ENCODE measurements around the gene SCN9A. TPM values are rescaled to one million over a fixed set of nuclear protein-coding genes. Genes with fewer than 3 reads are reported as not detected.

Gene SCN9A
- total and polyA plus RNA-seq, 3 experiments from 2014 or later = not detected

DNA sequence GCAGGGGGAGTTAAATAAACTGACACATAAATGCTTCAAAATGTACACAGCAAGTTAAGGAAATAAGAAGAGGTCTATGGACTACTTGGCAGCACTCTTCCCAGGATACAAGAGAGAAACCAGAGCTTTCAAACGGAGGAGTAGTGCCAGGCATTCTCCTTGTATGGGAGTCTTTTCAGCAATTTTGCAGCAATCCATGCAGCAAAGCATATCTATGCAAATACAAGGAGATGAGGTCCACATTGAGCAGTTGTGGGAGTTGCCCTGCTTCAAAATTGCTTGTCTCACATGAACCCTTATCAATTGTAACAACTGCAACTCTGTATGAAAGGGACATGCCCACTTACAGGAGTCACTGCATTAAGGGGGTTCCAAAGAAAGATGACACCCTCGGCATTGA, 37.8 kb downstream of the SCN9A start:
- Histone ChIP-seq H3K36me3 (ENCODE audit: insufficient read depth, low read length) (no peaks in the 10 kb centered on the region), H3K9me3 (ENCODE audit: low read length) (no peaks in the 10 kb centered on the region), H3K27ac (ENCODE audit: low read depth, low read length) (no peak overlapping the region), H3K4me1 (ENCODE audit: insufficient read depth, low read length) (no peaks in the 10 kb centered on the region), H3K27me3 (ENCODE audit: insufficient read depth, low read length, poor library complexity, severe bottlenecking) (no peaks in the 10 kb centered on the region), H3K4me3 (ENCODE audit: low read length) (no peak overlapping the region)
- POLR2A ChIA-PET = no interaction called here
- H3K36me3 Mint-ChIP-seq = no peaks in the 10 kb centered on the region
- H3K27me3 Mint-ChIP-seq = no peaks in the 10 kb centered on the region
- DNase-seq = no peak
- no peak overlapping the region for H3K4me3 Mint-ChIP-seq
- H3K27ac Mint-ChIP-seq = no peak overlapping the region
- no peaks in the 10 kb centered on the region for H3K4me1 Mint-ChIP-seq
- CTCF ChIA-PET = no interaction called here
- peaks cover 0 to 4% (median 0%) of the 10 kb centered on the region in 5 donors for H3K9me3 Mint-ChIP-seq

DNA sequence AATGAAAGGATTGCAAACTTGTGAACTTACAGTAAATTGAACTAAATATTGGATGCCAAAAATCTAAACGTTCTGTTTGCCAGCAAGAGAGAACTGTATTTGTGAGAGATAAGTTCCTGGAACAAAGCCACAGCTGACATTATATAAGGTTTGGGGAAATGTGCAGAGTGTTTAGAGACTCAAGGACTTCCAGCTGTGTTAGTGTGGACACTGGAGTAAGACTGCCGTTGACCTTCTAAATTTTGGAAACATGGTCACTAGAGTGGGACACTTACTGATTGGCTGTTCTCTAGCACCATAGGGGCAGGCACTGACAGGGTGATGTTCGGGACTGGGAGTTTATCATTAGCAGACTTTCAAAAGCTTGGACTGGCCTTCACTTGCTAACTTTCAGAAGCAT, 40.5 kb downstream of the SCN9A start:
- no peak overlapping the region for H3K4me3 Mint-ChIP-seq
- Histone ChIP-seq H3K4me1 (ENCODE audit: insufficient read depth, low read length) (no peaks in the 10 kb centered on the region), H3K27me3 (ENCODE audit: insufficient read depth, low read length, poor library complexity, severe bottlenecking) (no peaks in the 10 kb centered on the region), H3K36me3 (ENCODE audit: insufficient read depth, low read length) (no peaks in the 10 kb centered on the region), H3K9me3 (ENCODE audit: low read length) (no peaks in the 10 kb centered on the region), H3K4me3 (ENCODE audit: low read length) (no peak overlapping the region), H3K27ac (ENCODE audit: low read depth, low read length) (no peak overlapping the region)
- H3K27ac Mint-ChIP-seq = no peak overlapping the region
- ChIA-PET CTCF (no interaction called here), POLR2A (no interaction called here)
- no peaks in the 10 kb centered on the region for H3K4me1 Mint-ChIP-seq
- peaks cover 0 to 3% (median 0%) of the 10 kb centered on the region in 5 donors for H3K9me3 Mint-ChIP-seq
- no peaks in the 10 kb centered on the region for H3K36me3 Mint-ChIP-seq
- no peaks in the 10 kb centered on the region for H3K27me3 Mint-ChIP-seq
- no peak for DNase-seq

DNA sequence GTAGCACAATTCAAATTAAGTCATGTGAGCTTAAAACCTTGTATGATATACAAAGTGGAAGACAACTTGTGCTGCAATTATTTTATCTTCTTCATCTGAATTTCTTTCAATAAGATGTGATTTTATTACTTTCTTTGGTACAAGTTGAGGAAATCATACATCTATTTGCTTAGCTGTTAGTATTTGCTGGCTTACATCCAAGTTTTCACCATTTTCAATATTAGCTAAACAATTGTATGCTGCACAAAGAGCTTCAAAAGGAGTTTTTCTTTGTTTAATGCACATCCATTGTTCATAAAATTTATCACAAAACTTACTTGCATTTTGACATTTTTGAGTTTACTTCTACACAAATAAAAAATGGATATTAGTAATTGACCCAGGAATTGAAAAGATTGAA, 40.9 kb downstream of the SCN9A start:
- Mint-ChIP-seq H3K4me1 (no peaks in the 10 kb centered on the region), H3K27ac (no peak overlapping the region), H3K4me3 (no peak overlapping the region), H3K27me3 (no peaks in the 10 kb centered on the region), H3K9me3 (peaks cover 0 to 3% (median 0%) of the 10 kb centered on the region in 5 donors), H3K36me3 (no peaks in the 10 kb centered on the region)
- Histone ChIP-seq H3K27ac (ENCODE audit: low read depth, low read length) (no peak overlapping the region), H3K9me3 (ENCODE audit: low read length) (no peaks in the 10 kb centered on the region), H3K4me3 (ENCODE audit: low read length) (no peak overlapping the region), H3K27me3 (ENCODE audit: insufficient read depth, low read length, poor library complexity, severe bottlenecking) (no peaks in the 10 kb centered on the region), H3K36me3 (ENCODE audit: insufficient read depth, low read length) (no peaks in the 10 kb centered on the region), H3K4me1 (ENCODE audit: insufficient read depth, low read length) (no peaks in the 10 kb centered on the region)
- ChIA-PET POLR2A (no interaction called here), CTCF (no interaction called here)
- no peak for DNase-seq

DNA sequence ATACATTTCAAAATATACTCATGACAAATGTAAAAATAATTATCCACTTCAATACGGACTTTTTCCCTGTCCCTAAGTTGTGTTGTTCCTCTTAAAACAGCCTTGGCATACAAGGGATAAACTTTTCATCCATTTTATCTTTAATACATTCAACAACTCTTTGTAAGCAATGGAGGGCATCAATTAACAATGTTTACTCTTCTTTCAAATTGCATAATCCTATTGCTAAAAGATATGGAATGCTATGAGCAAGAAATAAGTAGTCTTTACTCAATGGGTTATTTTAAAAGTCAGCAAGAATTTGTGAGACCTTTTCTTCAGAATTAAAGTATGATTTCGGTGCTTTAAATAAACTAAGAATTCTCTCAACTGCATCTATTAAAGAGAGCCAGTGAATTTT, 41.9 kb downstream of the SCN9A start:
- no peaks in the 10 kb centered on the region for H3K27me3 Mint-ChIP-seq
- ChIA-PET POLR2A (no interaction called here), CTCF (no interaction called here)
- no peaks in the 10 kb centered on the region for H3K9me3 ChIP-seq (ENCODE audit: low read length)
- H3K4me1 ChIP-seq (ENCODE audit: insufficient read depth, low read length) = no peaks in the 10 kb centered on the region
- no peaks in the 10 kb centered on the region for H3K27me3 ChIP-seq (ENCODE audit: insufficient read depth, low read length, poor library complexity, severe bottlenecking)
- no peak overlapping the region for H3K4me3 ChIP-seq (ENCODE audit: low read length)
- no peak overlapping the region for H3K27ac ChIP-seq (ENCODE audit: low read depth, low read length)
- H3K4me3 Mint-ChIP-seq = no peak overlapping the region
- H3K36me3 ChIP-seq (ENCODE audit: insufficient read depth, low read length) = no peaks in the 10 kb centered on the region
- no peaks in the 10 kb centered on the region for H3K4me1 Mint-ChIP-seq
- no peak overlapping the region for H3K27ac Mint-ChIP-seq
- no peaks in the 10 kb centered on the region for H3K36me3 Mint-ChIP-seq
- DNase-seq = no peak
- peaks cover 0 to 3% (median 0%) of the 10 kb centered on the region in 5 donors for H3K9me3 Mint-ChIP-seq

DNA sequence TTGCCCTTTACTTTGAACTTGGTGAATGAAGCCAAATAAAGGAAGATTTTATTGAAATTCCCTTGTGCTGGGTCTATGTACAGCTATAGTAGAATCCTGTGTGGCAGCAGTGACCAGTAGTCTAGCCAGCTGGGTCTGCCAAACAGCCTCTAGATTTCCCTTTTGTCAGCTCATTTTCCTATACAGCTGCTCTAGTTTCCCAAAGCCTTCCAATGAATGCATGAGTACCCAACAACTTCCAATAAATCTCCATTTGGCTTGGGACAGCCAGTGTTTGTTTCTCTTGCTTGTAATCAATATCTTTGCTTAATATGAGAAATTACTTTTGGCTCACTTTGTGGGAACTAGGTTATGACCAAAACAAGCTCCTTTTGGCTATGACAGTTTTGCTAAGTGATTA, 43.6 kb downstream of the SCN9A start:
- H3K27ac Mint-ChIP-seq = no peak overlapping the region
- CTCF ChIA-PET = no interaction called here
- POLR2A ChIA-PET = no interaction called here

DNA sequence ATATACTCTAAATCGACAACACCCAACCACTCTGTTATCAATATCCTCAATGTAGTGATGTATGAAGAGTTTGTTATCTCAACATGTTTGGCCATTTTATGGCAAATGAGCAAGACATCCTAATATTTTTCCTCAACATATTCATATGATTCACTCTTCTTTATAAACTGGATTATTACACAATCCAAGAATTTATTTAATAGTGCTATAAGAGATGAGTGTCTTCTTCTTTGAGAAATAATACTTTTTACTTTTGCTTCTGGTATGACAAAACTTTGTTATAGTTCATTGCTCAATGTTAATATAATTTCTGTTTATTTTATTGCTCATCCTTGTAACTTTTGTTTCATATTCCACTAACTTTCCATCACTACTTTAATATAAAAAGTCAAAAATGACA, 44.3 kb downstream of the SCN9A start:
- peaks cover 0 to 6% (median 1%) of the 10 kb centered on the region in 5 donors for H3K9me3 Mint-ChIP-seq

More for the DNA sequence above, 43.6 kb downstream of the SCN9A start:
- H3K27me3 Mint-ChIP-seq = no peaks in the 10 kb centered on the region
- Histone ChIP-seq H3K4me3 (ENCODE audit: low read length) (no peak overlapping the region), H3K4me1 (ENCODE audit: insufficient read depth, low read length) (no peaks in the 10 kb centered on the region), H3K27ac (ENCODE audit: low read depth, low read length) (no peak overlapping the region), H3K36me3 (ENCODE audit: insufficient read depth, low read length) (no peaks in the 10 kb centered on the region), H3K27me3 (ENCODE audit: insufficient read depth, low read length, poor library complexity, severe bottlenecking) (no peaks in the 10 kb centered on the region), H3K9me3 (ENCODE audit: low read length) (no peaks in the 10 kb centered on the region)
- peaks cover 0 to 3% (median 1%) of the 10 kb centered on the region in 5 donors for H3K9me3 Mint-ChIP-seq
- no peak for DNase-seq
- no peaks in the 10 kb centered on the region for H3K36me3 Mint-ChIP-seq
- H3K4me3 Mint-ChIP-seq = no peak overlapping the region
- no peaks in the 10 kb centered on the region for H3K4me1 Mint-ChIP-seq

DNA sequence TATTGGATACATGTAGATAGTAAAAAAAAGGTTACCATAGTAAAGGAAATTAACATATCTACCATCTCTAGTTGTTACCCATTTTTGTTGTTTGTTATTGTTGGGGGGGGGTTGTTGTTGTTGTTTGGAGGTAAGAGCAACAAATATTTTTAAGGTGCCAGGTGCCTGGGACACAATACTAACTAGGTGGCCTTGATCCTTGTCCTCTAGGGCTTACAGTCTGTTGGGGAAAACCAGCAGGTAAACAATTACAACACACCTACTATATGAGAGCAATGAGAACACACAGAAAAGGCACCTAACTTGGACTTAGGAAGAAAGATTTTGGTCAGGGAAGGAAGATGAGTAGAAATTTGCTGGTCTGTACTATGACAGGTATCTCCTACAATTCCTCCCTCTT, 46.3 kb downstream of the SCN9A start:
- Histone ChIP-seq H3K27ac (ENCODE audit: low read depth, low read length) (no peak overlapping the region), H3K36me3 (ENCODE audit: insufficient read depth, low read length) (no peaks in the 10 kb centered on the region), H3K27me3 (ENCODE audit: insufficient read depth, low read length, poor library complexity, severe bottlenecking) (no peaks in the 10 kb centered on the region), H3K4me3 (ENCODE audit: low read length) (no peak overlapping the region), H3K9me3 (ENCODE audit: low read length) (no peaks in the 10 kb centered on the region), H3K4me1 (ENCODE audit: insufficient read depth, low read length) (no peaks in the 10 kb centered on the region)
- Mint-ChIP-seq H3K36me3 (no peaks in the 10 kb centered on the region), H3K4me1 (no peaks in the 10 kb centered on the region), H3K4me3 (no peak overlapping the region), H3K27ac (no peak overlapping the region), H3K27me3 (no peaks in the 10 kb centered on the region), H3K9me3 (peaks cover 0 to 11% (median 1%) of the 10 kb centered on the region in 5 donors)
- POLR2A ChIA-PET = no interaction called here
- no peak for DNase-seq
- CTCF ChIA-PET = no interaction called here

More for the DNA sequence above, 44.3 kb downstream of the SCN9A start:
- no peak overlapping the region for H3K27ac Mint-ChIP-seq
- no peaks in the 10 kb centered on the region for H3K27me3 ChIP-seq (ENCODE audit: insufficient read depth, low read length, poor library complexity, severe bottlenecking)
- no peaks in the 10 kb centered on the region for H3K4me1 ChIP-seq (ENCODE audit: insufficient read depth, low read length)
- H3K4me1 Mint-ChIP-seq = no peaks in the 10 kb centered on the region
- no peaks in the 10 kb centered on the region for H3K9me3 ChIP-seq (ENCODE audit: low read length)
- no peak overlapping the region for H3K4me3 ChIP-seq (ENCODE audit: low read length)
- H3K36me3 ChIP-seq (ENCODE audit: insufficient read depth, low read length) = no peaks in the 10 kb centered on the region
- H3K27me3 Mint-ChIP-seq = no peaks in the 10 kb centered on the region
- no peak overlapping the region for H3K4me3 Mint-ChIP-seq
- DNase-seq = no peak
- no peak overlapping the region for H3K27ac ChIP-seq (ENCODE audit: low read depth, low read length)
- CTCF ChIA-PET = no interaction called here
- no peaks in the 10 kb centered on the region for H3K36me3 Mint-ChIP-seq
- POLR2A ChIA-PET = no interaction called here

DNA sequence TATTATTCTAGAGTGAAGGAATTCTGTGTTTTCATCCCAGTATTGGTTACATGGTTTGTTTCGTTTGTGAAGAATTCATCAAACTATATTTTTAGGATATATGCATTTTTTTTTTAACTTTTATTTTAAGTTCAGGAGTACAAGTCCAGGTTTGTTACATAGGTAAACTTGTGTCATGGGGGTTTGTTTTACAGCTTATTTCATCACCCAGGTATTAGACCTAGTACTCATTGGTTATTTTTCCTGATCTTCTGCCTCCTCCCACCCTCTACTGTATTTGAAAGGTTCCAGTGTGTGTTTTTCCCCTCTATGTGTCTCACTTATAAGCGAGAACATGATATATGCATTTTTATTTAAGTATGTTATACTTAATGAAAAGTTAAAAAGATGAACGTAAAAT, 47.6 kb downstream of the SCN9A start:
- peaks cover 0 to 11% (median 1%) of the 10 kb centered on the region in 5 donors for H3K9me3 Mint-ChIP-seq
- no peaks in the 10 kb centered on the region for H3K4me1 ChIP-seq (ENCODE audit: insufficient read depth, low read length)
- H3K4me1 Mint-ChIP-seq = no peaks in the 10 kb centered on the region
- no peaks in the 10 kb centered on the region for H3K9me3 ChIP-seq (ENCODE audit: low read length)
- H3K4me3 ChIP-seq (ENCODE audit: low read length) = no peak overlapping the region
- no peak overlapping the region for H3K4me3 Mint-ChIP-seq
- ChIA-PET CTCF (no interaction called here), POLR2A (no interaction called here)
- no peak overlapping the region for H3K27ac ChIP-seq (ENCODE audit: low read depth, low read length)
- H3K27ac Mint-ChIP-seq = no peak overlapping the region
- no peak for DNase-seq
- no peaks in the 10 kb centered on the region for H3K27me3 Mint-ChIP-seq
- no peaks in the 10 kb centered on the region for H3K36me3 Mint-ChIP-seq
- H3K27me3 ChIP-seq (ENCODE audit: insufficient read depth, low read length, poor library complexity, severe bottlenecking) = no peaks in the 10 kb centered on the region
- H3K36me3 ChIP-seq (ENCODE audit: insufficient read depth, low read length) = no peaks in the 10 kb centered on the region

DNA sequence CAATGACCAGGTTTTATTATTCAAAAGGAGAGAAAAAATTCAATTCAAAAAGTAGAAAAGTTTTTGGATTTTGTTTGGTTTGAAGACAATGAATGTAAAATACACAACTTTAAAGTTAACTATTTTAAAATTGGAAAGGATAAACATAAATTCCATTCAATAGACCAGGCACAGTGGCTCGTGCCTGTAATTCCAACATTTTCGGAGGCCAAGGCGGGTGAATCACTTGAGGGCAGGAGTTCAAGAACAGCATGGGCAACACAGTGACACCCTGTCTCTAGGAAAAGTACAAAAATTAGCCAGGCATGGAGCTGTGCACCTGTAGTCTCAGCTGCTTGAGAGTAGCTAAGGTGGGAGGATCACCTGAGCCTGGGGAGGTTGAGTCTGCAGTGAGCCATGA, 54.7 kb downstream of the SCN9A start:
- Mint-ChIP-seq H3K27me3 (no peaks in the 10 kb centered on the region), H3K36me3 (no peaks in the 10 kb centered on the region), H3K4me3 (no peak overlapping the region), H3K4me1 (no peaks in the 10 kb centered on the region), H3K9me3 (peaks cover 0 to 11% (median 0%) of the 10 kb centered on the region in 5 donors), H3K27ac (no peak overlapping the region)
- POLR2A ChIA-PET = no interaction called here
- no peaks in the 10 kb centered on the region for H3K27me3 ChIP-seq (ENCODE audit: insufficient read depth, low read length, poor library complexity, severe bottlenecking)
- DNase-seq = no peak
- CTCF ChIA-PET = no interaction called here
- H3K36me3 ChIP-seq (ENCODE audit: insufficient read depth, low read length) = no peaks in the 10 kb centered on the region
- H3K27ac ChIP-seq (ENCODE audit: low read depth, low read length) = no peak overlapping the region
- H3K4me3 ChIP-seq (ENCODE audit: low read length) = no peak overlapping the region
- no peaks in the 10 kb centered on the region for H3K9me3 ChIP-seq (ENCODE audit: low read length)
- H3K4me1 ChIP-seq (ENCODE audit: insufficient read depth, low read length) = no peaks in the 10 kb centered on the region

Data from CD8-positive, alpha-beta memory T cell (primary cell).